SU-DHL-6 (cell line): ENCODE data around the gene LRRC28.

ENCODE experiments used
- H2AFZ ChIP-seq: fragments of 200-600 bp; sonication (generic); 2 replicates; pipeline ENCODE4 v1.6.1; 2014; ENCODE audit warnings: low read depth, mild to moderate bottlenecking, moderate library complexity, mixed read lengths, antibody characterized with exemption, low read length; ENCODE audit not compliant: severe bottlenecking
- H3F3A ChIP-seq: fragments of 200-600 bp; shearing (Covaris generic); 2 replicates; pipeline ENCODE4 v1.6.0; 2016; ENCODE audit warnings: antibody characterized with exemption, mild to moderate bottlenecking; ENCODE audit not compliant: insufficient read depth
- H3K27ac ChIP-seq: fragments of 200-600 bp; sonication (generic); 2 replicates; pipeline ENCODE4 v1.5.1; 2016; ENCODE audit warnings: low read depth, mild to moderate bottlenecking, low read length, moderate library complexity, mixed read lengths
- H3K27me3 ChIP-seq: fragments of 200-600 bp; sonication (generic), shearing (Covaris generic); 2 replicates; pipeline ENCODE4 v1.6.0; 2014; ENCODE audit warnings: mild to moderate bottlenecking, low read length
- H3K36me3 ChIP-seq: fragments of 200-600 bp; sonication (generic); 2 replicates; pipeline ENCODE4 v1.6.1; 2014; ENCODE audit warnings: mild to moderate bottlenecking, low read length, mixed read lengths
- H3K4me2 ChIP-seq: fragments of 300-600, 200-600 bp; shearing (Covaris generic), sonication (generic); 2 replicates; pipeline ENCODE4 v1.6.0; 2014; ENCODE audit warnings: low read length, low read depth, mild to moderate bottlenecking; ENCODE audit not compliant: poor library complexity, severe bottlenecking
- H3K4me3 ChIP-seq: fragments of 200-600 bp; sonication (generic); 2 replicates; pipeline ENCODE4 v1.5.1; 2014; ENCODE audit warnings: antibody characterized with exemption, low read length, mild to moderate bottlenecking, mixed read lengths; ENCODE audit not compliant: insufficient read depth, poor library complexity, severe bottlenecking
- H3K79me2 ChIP-seq: fragments of 200-600 bp; sonication (generic); 2 replicates; pipeline ENCODE4 v1.6.1; 2014; ENCODE audit warnings: mild to moderate bottlenecking, low read length, moderate library complexity; ENCODE audit not compliant: insufficient read depth
- H3K9ac ChIP-seq: fragments of 200-600 bp; sonication (generic); 2 replicates; pipeline ENCODE4 v1.7.0; 2014; ENCODE audit warnings: mild to moderate bottlenecking, low read length
- H3K9me2 ChIP-seq: fragments of 200-600 bp; sonication (generic); replicated peaks from 2 replicates; pipeline ENCODE4 v1.6.1; 2014; ENCODE audit warnings: low read length; ENCODE audit not compliant: insufficient read depth
- H3K9me3 ChIP-seq: fragments of 200-600 bp; sonication (generic); 2 replicates; pipeline ENCODE4 v1.6.1; 2014; ENCODE audit warnings: low read length, mixed read lengths; ENCODE audit not compliant: insufficient read depth
- H4K20me1 ChIP-seq: fragments of 200-600 bp; sonication (generic); 2 replicates; pipeline ENCODE4 v1.6.1; 2014; ENCODE audit warnings: low read depth, mild to moderate bottlenecking, antibody characterized with exemption, low read length, moderate library complexity, mixed read lengths
- CTCF ChIP-seq: fragments of 200-600 bp; sonication (generic); IDR thresholded peaks from one replicate; pipeline ENCODE4 v1.5.1; 2017; ENCODE audit warnings: antibody characterized with exemption, mild to moderate bottlenecking, low read length, moderate library complexity; ENCODE audit not compliant: insufficient read depth, poor library complexity, severe bottlenecking
- EZH2phosphoT487 ChIP-seq: fragments of 200-600 bp; sonication (generic), shearing (Covaris generic); conservative IDR thresholded peaks from 2 replicates; pipeline ENCODE4 v1.6.1; 2018; ENCODE audit warnings: mild to moderate bottlenecking, antibody characterized with exemption, low read length, moderate library complexity, mixed read lengths

LRRC28 gene

GRCh38 chr15:99265541-99266070 is 14.3 kb downstream of the LRRC28 start:
- Histone ChIP-seq H3K27ac (no peak overlapping the region), H3K4me3 (no peak overlapping the region), H2AFZ (no peak overlapping the region), H3K9me3 (no peaks in the 10 kb centered on the region), H4K20me1 (peaks cover 8% of the 10 kb centered on the region; the same call in 1 of the 2 replicates), H3F3A (no peaks in the 10 kb centered on the region), H3K4me2 (no peak overlapping the region), H3K79me2 (no peaks in the 10 kb centered on the region), H3K27me3 (no peaks in the 10 kb centered on the region), H3K9me2 (no peaks in the 10 kb centered on the region), H3K36me3 (no peaks in the 10 kb centered on the region), H3K9ac (no peak overlapping the region)
- TF ChIP-seq EZH2phosphoT487: no peak
- no peak for TF ChIP-seq CTCF

GRCh38 chr15:99267957-99268356 is 16.7 kb downstream of the LRRC28 start:
- Histone ChIP-seq H3K27me3 (no peaks in the 10 kb centered on the region), H2AFZ (no peak overlapping the region), H3K9me2 (no peaks in the 10 kb centered on the region), H4K20me1 (peaks cover 8% of the 10 kb centered on the region; the same call in 1 of the 2 replicates), H3K4me3 (no peak overlapping the region), H3K36me3 (no peaks in the 10 kb centered on the region), H3K9me3 (no peaks in the 10 kb centered on the region), H3K4me2 (no peak overlapping the region), H3K27ac (no peak overlapping the region), H3F3A (no peaks in the 10 kb centered on the region), H3K79me2 (no peaks in the 10 kb centered on the region), H3K9ac (no peak overlapping the region)
- TF ChIP-seq EZH2phosphoT487 (no peak), CTCF (no peak)

GRCh38 chr15:99268431-99268830 is 17.1 kb downstream of the LRRC28 start:
- H3K9me3 ChIP-seq: no peaks in the 10 kb centered on the region
- H3F3A ChIP-seq: no peaks in the 10 kb centered on the region
- H3K9me2 ChIP-seq: no peaks in the 10 kb centered on the region
- no peaks in the 10 kb centered on the region for H3K79me2 ChIP-seq
- TF ChIP-seq EZH2phosphoT487 (no peak), CTCF (no peak)
- H3K27ac ChIP-seq: no peak overlapping the region
- no peak overlapping the region for H2AFZ ChIP-seq
- no peak overlapping the region for H3K9ac ChIP-seq
- H4K20me1 ChIP-seq: peaks cover 8% of the 10 kb centered on the region; the same call in 1 of the 2 replicates
- no peaks in the 10 kb centered on the region for H3K27me3 ChIP-seq
- no peak overlapping the region for H3K4me3 ChIP-seq
- no peak overlapping the region for H3K4me2 ChIP-seq
- H3K36me3 ChIP-seq: no peaks in the 10 kb centered on the region
